DMS79 (cell line): Measurements from ENCODE around the gene CCDC81.
"Not testable (repeated sequence)": the region's sequence is repeated elsewhere in the genome, so short reads cannot be mapped to it uniquely, and the experiment has no call there.

Source experiments
- DNase-seq: peaks from one replicate; lab custom pipeline; 2025; lab: John Stamatoyannopoulos, UW

The CCDC81 gene

GRCh38 chr11:86374586-86374985 is at the start of gene CCDC81:
Gene CCDC81, plus strand, starts transcription at chr11:86374887. Its CDS starts 277 bp downstream, at chr11:86375164.
- DNase-seq: no peak

GRCh38 chr11:86335131-86335767 is 39.4 kb upstream of the CCDC81 start:
- DNase-seq: no peak

GRCh38 chr11:86337227-86337626 is 37.5 kb upstream of the CCDC81 start:
- DNase-seq: no peak

- no peak for DNase-seq
Measured at GRCh38 chr11:86341382-86341781, 33.3 kb upstream of the CCDC81 start.

GRCh38 chr11:86346513-86346912 is 28.2 kb upstream of the CCDC81 start:
- DNase-seq: peak; percentile 37

GRCh38 chr11:86355256-86355655 is 19.4 kb upstream of the CCDC81 start:
- DNase-seq: no peak

GRCh38 chr11:86357412-86357811 is 17.3 kb upstream of the CCDC81 start:
- not testable (repeated sequence) for DNase-seq

- no peak for DNase-seq
Measured at GRCh38 chr11:86358720-86359119, 16.0 kb upstream of the CCDC81 start.

GRCh38 chr11:86360775-86361395 is 13.8 kb upstream of the CCDC81 start:
- DNase-seq: no peak

- no peak for DNase-seq
Measured at GRCh38 chr11:86363424-86363823, 11.3 kb upstream of the CCDC81 start.

GRCh38 chr11:86365546-86365945 is 9.1 kb upstream of the CCDC81 start:
- DNase-seq: no peak

GRCh38 chr11:86369668-86370067 is 5.0 kb upstream of the CCDC81 start:
- no peak for DNase-seq

GRCh38 chr11:86370171-86370570 is 4.5 kb upstream of the CCDC81 start:
- DNase-seq: peak; percentile 0

- no peak for DNase-seq
Measured at GRCh38 chr11:86370922-86371594, 3.6 kb upstream of the CCDC81 start.

GRCh38 chr11:86372041-86372440 is 2.6 kb upstream of the CCDC81 start:
- no peak for DNase-seq

GRCh38 chr11:86372586-86372985 is 2.1 kb upstream of the CCDC81 start:
- peak; percentile 23 for DNase-seq

GRCh38 chr11:86374069-86374468 is 618 bp upstream of the CCDC81 start:
- DNase-seq: no peak

- DNase-seq: no peak
Measured at GRCh38 chr11:86377972-86378371, 3.3 kb downstream of the CCDC81 start.

- no peak for DNase-seq
Measured at GRCh38 chr11:86380295-86381059, 5.8 kb downstream of the CCDC81 start.

GRCh38 chr11:86383041-86383955 is 8.6 kb downstream of the CCDC81 start:
- DNase-seq: no peak

GRCh38 chr11:86386283-86386682 is 11.6 kb downstream of the CCDC81 start:
- DNase-seq: no peak
